SK-N-MC (cell line): ENCODE results near the gene FAM174C.

ENCODE experiments used
- DNase-seq: peaks from one replicate; pipeline ENCODE4 v3.0.0-alpha.2; 2011; ENCODE audit warnings: low read depth, low spot score
- H3K27ac ChIP-seq: fragments of 200-600 bp; sonication (generic); 2 replicates; pipeline ENCODE4 v1.5.1; 2016; ENCODE audit warnings: mixed run types
- H3K36me3 ChIP-seq: fragments of 200-600 bp; sonication (generic); 2 replicates; pipeline ENCODE4 v1.6.1; 2017; ENCODE audit warnings: antibody characterized with exemption, low read length, mixed read lengths; ENCODE audit not compliant: insufficient read depth
- H3K4me3 ChIP-seq: fragments of 200-600 bp; sonication (generic); 2 replicates; pipeline ENCODE4 v1.5.1; 2016
- H3K9ac ChIP-seq: fragments of 200-600 bp; sonication (generic); 2 replicates; pipeline ENCODE4 v1.8.0; 2017; ENCODE audit warnings: mixed run types, mixed read lengths; ENCODE audit not compliant: insufficient read length
- H3K9me3 ChIP-seq: fragments of 200-600 bp; sonication (generic); 2 replicates; pipeline ENCODE4 v1.6.1; 2017; ENCODE audit warnings: low read depth, mild to moderate bottlenecking, antibody characterized with exemption, low read length, moderate library complexity, mixed read lengths
- EZH2 ChIP-seq: fragments of 200-600 bp; sonication (generic); IDR thresholded peaks from one replicate; pipeline ENCODE4 v1.6.1; 2017; ENCODE audit warnings: antibody characterized with exemption
- FOXP2 ChIP-seq: optimal IDR thresholded peaks from 2 replicates; pipeline ENCODE3; 2011; ENCODE audit warnings: mild to moderate bottlenecking, moderate library complexity; ENCODE audit not compliant: insufficient read depth; ENCODE audit errors: extremely low read length, control extremely low read depth
- POLR2AphosphoS5 ChIP-seq: IDR thresholded peaks from 2 replicates; pipeline ENCODE4 v1.6.1; 2012; ENCODE audit warnings: mild to moderate bottlenecking, low read depth, low read length, borderline replicate concordance

FAM174C gene

GRCh38 chr19:1258163-1258492 lies 17.2 kb upstream of the FAM174C start:
- peak overlapping the region; percentile 91 for H3K27ac ChIP-seq
- DNase-seq = no peak
- no peak overlapping the region for H3K4me3 ChIP-seq
- no peaks in the 10 kb centered on the region for H3K9me3 ChIP-seq
- H3K9ac ChIP-seq = peak overlapping the region; percentile 15
- peaks cover 41% of the 10 kb centered on the region for H3K36me3 ChIP-seq
- TF ChIP-seq POLR2AphosphoS5 = peak; percentile 37; the same call in 1 of the 2 replicates
- TF ChIP-seq FOXP2 = no peak
- no peak for TF ChIP-seq EZH2

- Histone ChIP-seq H3K27ac (peak overlapping the region; percentile 91), H3K36me3 (peaks cover 35% of the 10 kb centered on the region), H3K9me3 (no peaks in the 10 kb centered on the region), H3K4me3 (peak overlapping the region; percentile 51; the same call in 1 of the 2 replicates), H3K9ac (peak overlapping the region; percentile 26)
- TF ChIP-seq POLR2AphosphoS5 (no peak), FOXP2 (no peak), EZH2 (no peak)
- no peak for DNase-seq
Measured at GRCh38 chr19:1258707-1259205, 16.6 kb upstream of the FAM174C start.

GRCh38 chr19:1259206-1259875 lies 16.0 kb upstream of the FAM174C start:
- H3K27ac ChIP-seq = peak overlapping the region; percentile 91
- H3K36me3 ChIP-seq = peaks cover 29% of the 10 kb centered on the region
- H3K9ac ChIP-seq = no peak overlapping the region
- no peak for TF ChIP-seq FOXP2
- TF ChIP-seq POLR2AphosphoS5 = peak; percentile 76
- no peak for DNase-seq
- H3K9me3 ChIP-seq = no peaks in the 10 kb centered on the region
- peak overlapping the region; percentile 51; the same call in 1 of the 2 replicates for H3K4me3 ChIP-seq

DNA sequence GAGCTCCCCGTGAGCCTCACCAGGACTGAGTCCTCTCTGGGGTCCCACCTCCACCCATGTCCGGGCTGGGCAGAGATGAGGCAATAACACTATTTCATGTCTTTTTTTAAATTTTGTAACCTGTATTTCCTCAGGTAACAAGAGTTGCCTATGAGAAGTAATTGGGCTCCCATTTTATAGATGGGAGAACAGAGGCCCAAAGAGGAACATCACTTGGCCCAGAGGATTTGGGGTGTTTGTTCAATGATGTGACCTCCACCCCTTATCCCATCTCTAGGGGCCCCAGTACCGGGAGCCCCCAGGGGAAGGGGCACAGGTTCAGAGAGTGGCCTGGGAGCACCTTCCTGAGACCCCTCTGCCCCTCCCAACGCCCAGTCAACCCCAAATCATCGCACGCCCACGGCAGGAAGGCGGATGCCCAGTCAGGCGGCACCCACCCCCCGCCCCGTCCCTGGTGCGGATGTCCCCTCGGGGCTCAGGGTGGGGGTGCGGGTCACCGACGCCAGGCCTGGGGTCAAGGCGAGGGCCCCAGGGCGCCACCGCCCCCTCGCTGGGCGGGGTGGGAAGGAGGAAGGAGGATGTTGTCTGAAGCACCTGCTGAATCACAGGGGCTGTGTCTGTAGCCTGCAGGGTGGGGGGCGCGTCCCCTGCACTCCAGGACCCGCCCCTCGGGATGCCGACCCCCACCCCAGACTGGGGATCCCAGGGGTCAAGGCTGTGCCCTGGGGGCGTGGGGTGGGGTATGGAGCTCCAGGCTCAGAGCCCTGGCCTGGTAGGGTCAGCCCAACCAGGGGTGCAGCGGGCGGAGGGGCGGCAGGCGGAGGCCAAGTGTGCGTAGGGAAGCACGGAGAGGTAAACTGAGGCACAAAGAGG lies 15.2 kb upstream of the FAM174C start:
- peak overlapping the region; percentile 61 for H3K4me3 ChIP-seq
- H3K9me3 ChIP-seq = no peaks in the 10 kb centered on the region
- no peak for DNase-seq
- H3K9ac ChIP-seq = no peak overlapping the region
- TF ChIP-seq EZH2 = no peak
- TF ChIP-seq POLR2AphosphoS5 = no peak
- TF ChIP-seq FOXP2 = no peak
- peaks cover 21% of the 10 kb centered on the region for H3K36me3 ChIP-seq
- peak overlapping the region; percentile 91 for H3K27ac ChIP-seq

GRCh38 chr19:1260749-1261537 lies 14.4 kb upstream of the FAM174C start:
- Histone ChIP-seq H3K36me3 (peaks cover 13% of the 10 kb centered on the region), H3K9ac (peak overlapping the region; percentile 75), H3K4me3 (peak overlapping the region; percentile 94), H3K27ac (peak overlapping the region; percentile 76), H3K9me3 (no peaks in the 10 kb centered on the region)
- DNase-seq = no peak
- no peak for TF ChIP-seq EZH2
- peak; percentile 61; the same call in 1 of the 2 replicates for TF ChIP-seq POLR2AphosphoS5

DNA sequence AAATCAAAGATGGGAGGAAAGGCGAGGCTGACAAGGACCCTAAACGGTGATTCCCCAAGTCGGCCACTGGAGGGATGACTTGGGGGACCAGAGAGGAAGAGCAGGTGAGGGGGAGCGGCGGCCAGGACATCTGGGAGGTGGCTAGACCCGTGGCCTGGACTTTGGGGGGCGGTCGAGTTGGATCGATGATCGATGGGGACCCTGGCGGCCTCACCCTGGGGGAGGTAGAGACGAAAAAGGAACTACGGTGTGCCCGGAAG lies 13.9 kb upstream of the FAM174C start:
- H3K4me3 ChIP-seq = peak overlapping the region; percentile 94
- TF ChIP-seq EZH2 (no peak), FOXP2 (no peak), POLR2AphosphoS5 (no peak)
- peak overlapping the region; percentile 76 for H3K27ac ChIP-seq
- no peaks in the 10 kb centered on the region for H3K9me3 ChIP-seq
- H3K36me3 ChIP-seq = peaks cover 11% of the 10 kb centered on the region
- no peak for DNase-seq
- peak overlapping the region; percentile 75 for H3K9ac ChIP-seq

DNA sequence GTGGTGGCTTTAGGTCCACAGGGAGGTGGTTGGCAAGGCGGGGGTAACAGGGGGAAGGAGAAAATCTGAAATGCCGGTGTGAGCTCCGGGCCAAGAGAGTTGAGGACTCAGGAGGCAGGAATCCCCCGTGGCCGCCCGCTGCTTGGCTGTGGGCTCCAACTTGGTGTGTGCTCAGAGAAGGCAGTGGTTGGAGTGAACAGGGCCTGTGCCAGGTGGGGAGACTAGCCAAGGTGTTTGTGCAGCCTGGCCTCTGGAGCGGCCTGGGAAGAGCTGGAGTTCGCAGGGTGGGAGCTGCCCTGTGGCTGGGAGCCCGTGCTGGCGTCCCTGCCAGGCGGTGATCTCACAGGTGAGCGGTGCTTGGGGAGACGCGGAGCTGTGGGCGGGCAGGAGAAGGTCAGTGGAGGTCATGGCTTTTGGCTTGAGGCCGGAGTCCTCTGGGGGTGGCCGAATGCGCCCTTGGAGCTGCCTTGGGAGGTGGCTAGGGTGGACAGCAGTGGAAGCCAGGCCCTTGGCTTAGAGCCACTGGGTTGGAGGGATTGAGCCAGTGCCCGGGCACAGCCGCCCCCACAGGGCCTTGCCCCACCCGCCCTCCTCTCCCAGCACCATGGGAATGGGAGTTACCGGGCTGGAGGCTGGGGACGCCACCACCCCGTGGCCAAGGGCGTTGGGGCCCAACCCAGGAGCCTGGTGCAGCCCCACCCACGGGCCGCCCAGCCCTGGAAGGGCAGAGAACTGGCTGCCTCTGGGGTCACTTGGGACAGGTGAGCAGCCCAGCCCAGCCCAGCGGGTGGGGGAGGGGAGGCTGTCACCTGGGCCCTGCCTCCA lies 13.3 kb upstream of the FAM174C start:
- Histone ChIP-seq H3K4me3 (peak overlapping the region; percentile 94), H3K36me3 (peaks cover 5% of the 10 kb centered on the region), H3K9ac (peak overlapping the region; percentile 75), H3K9me3 (no peaks in the 10 kb centered on the region), H3K27ac (peak overlapping the region; percentile 76)
- no peak for TF ChIP-seq POLR2AphosphoS5
- TF ChIP-seq EZH2 = no peak
- no peak for TF ChIP-seq FOXP2
- DNase-seq = no peak

DNA sequence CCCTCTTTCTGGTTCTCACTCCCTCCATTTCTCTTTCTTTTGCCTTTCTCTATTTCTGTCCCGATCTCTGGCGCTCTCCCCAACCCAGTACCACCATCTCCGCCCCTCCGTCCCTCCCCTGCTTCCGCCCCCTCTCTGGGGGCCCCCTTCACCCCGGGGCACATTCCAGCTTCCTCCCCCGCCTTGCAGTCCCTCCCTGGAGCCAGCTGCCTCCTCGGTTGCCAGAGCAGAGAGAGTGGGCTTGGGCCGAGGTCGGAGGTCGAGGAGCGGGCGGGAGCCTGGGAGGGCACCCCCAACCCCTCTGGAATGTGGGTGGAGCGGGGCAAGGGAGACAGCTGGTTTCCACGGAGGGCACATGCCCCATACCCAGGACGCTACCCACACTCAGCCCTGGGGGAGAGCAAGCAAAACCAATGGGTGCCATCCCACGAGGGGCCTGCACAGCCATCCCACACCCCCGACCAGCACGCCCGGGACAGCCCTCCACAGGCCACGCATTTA lies 12.7 kb upstream of the FAM174C start:
- Histone ChIP-seq H3K4me3 (peak overlapping the region; percentile 94), H3K27ac (peak overlapping the region; percentile 76), H3K36me3 (peaks cover under 1% of the 10 kb centered on the region; the same call in 1 of the 2 replicates), H3K9me3 (no peaks in the 10 kb centered on the region), H3K9ac (peak overlapping the region; percentile 75)
- DNase-seq = no peak
- TF ChIP-seq POLR2AphosphoS5 (peak; percentile 40; the same call in 1 of the 2 replicates), FOXP2 (no peak), EZH2 (no peak)
